Left lobe of liver (tissue), 2 donors: ENCODE results near the gene SARS2. TPM values are rescaled to one million over a fixed set of nuclear protein-coding genes. Genes with fewer than 3 reads are reported as not detected.

Source experiments
- ATAC-seq: fragments of 200-7000 bp; cut with Tn5 transposase; one replicate; pipeline ENCODE4 v1.9.1; 2020; ENCODE audit warnings: mild to moderate bottlenecking, moderate library complexity
- DNase-seq: peaks from one replicate; pipeline ENCODE4 v3.0.0-alpha.2; 2020; ENCODE audit warnings: low spot score
- total RNA-seq: library from RNA; stranded (reverse); gene quantifications from one replicate; pipeline ENCODE4 v1.2.1, GENCODE V29; 2021
- donor health status: DM: no; HTN: no; CAD: no; lungs with moderate emphysema.
- donor health status: DM: no; HTN: yes; CAD: no.

SARS2 gene
- total RNA-seq, 1 donor from 2014 or later = 12.8 TPM

DNA sequence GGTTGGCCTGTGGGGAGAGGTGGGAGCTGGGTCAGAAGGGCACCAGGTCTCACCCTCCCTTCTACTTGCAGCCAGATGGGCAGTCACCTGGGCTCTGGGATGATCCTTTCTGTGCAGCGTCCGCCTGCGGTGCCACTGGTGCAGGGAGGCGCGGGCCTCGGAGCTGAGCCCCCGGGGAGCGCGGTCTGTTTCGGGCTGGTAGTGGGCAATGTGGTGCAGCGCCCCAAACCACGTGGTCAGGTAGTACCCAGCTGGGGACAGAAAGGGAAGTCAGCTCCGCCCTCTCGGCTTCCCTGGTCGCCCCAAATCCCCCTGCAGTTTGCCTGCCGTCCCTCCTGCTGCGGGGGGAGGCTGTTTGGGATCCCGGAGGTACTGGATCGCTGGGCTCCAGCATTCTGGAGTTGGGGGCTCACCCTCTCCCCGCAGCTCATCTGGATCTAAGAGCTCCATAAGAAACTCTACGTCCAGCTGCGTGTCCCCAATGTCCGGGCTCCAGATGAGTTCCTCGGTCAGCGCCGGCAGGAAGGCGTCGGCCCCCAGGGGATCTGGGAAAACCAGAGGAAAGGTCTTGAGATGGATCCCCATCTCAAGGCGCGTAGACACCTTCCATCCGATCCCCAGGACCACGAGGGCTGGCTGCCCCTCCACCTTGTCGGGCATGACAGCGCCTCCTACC, 61.3 kb downstream of the SARS2 start:
- peak; percentile 7 for ATAC-seq
- DNase-seq = no peak

DNA sequence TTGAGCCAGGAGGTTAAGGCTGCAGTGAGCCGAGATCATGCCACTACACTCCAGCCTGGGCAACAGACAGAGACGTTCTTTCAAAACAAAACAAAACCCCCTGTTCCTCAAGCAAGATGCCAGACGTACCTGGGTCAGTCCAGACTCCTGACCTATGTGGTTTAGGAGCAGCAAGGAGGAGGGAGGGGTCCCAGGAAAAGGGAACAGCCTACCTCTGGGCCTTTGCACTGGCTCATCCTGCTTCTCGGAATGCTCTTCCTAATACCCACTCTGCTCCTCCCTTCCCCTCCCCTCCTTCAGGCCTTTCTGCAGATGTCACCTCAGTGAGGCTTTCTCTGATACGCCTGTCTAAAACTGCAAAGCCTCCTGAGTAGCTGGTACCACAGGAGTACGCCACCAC, 62.0 kb downstream of the SARS2 start:
- ATAC-seq = no peak

DNA sequence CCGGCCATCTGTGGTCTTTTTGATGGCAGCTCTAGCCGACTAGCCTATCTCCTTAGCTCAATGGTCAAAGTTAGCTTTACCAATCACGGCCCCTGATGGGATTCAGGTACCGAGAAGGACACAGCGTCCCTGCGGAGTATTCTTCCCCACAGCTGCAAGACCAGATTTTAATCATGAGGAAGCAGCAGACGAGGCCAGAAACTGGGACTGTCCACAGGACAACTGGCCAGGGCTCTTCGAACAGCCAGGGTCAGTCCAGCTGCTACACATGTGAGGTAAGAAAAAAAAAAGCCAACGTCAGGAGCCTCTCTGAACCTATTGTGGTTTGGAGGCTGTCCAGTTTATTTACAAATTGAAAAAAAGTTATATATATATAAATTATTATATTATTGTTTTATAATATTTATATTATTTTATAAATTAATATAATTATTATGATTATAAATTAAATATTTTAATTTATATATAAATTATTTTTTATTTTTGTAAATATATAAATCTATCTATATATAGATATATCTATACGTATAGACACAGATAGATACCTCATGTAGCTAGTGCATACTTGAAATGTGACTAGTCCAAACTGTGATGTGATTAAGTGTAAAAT, 63.3 kb downstream of the SARS2 start:
- DNase-seq (no peak), ATAC-seq (no peak)

More for the DNA sequence above, 62.0 kb downstream of the SARS2 start:
- DNase-seq = no peak

Other genes with a start within 250 kb of the SARS2 start
- 30.9 TPM for gene CAPN12, start 186.3 kb downstream of the SARS2 start, total RNA-seq
- not detected for gene LGALS7, start 157.2 kb downstream of the SARS2 start, total RNA-seq
- gene LGALS7B, start 141.6 kb downstream of the SARS2 start, total RNA-seq = not detected
- gene LGALS4, start 117.8 kb downstream of the SARS2 start, total RNA-seq = 102 TPM
- gene ECH1, start 99.0 kb downstream of the SARS2 start, total RNA-seq = 439 TPM
- gene HNRNPL, start 80.8 kb downstream of the SARS2 start, total RNA-seq = 93.1 TPM
- gene RINL, start 52.5 kb downstream of the SARS2 start, total RNA-seq = 5.6 TPM
- gene SIRT2, start 31.1 kb downstream of the SARS2 start, total RNA-seq = 31.2 TPM
- 19.0 TPM for gene NFKBIB, start 30.8 kb downstream of the SARS2 start, total RNA-seq
- 0.18 TPM for gene CCER2, start 18.6 kb downstream of the SARS2 start, total RNA-seq
- gene MRPS12, start 181 bp upstream of the SARS2 start, total RNA-seq = 24.2 TPM
- gene FBXO17, start 45.0 kb upstream of the SARS2 start, total RNA-seq = 64.3 TPM
- gene FBXO27, start 101.8 kb upstream of the SARS2 start, total RNA-seq = 15.9 TPM
- not detected for gene ACP7, start 153.6 kb upstream of the SARS2 start, total RNA-seq
- 19.4 TPM for gene PAK4, start 195.0 kb upstream of the SARS2 start, total RNA-seq